Measurements from ENCODE around the gene TPRKB. TPM values are rescaled to one million over a fixed set of nuclear protein-coding genes. Genes with fewer than 3 reads are reported as not detected.
A peak's percentile ranks its signal among the peaks of the same experiment; 100 is the strongest.
"Not testable (repeated sequence)": the region's sequence is repeated elsewhere in the genome, so short reads cannot be mapped to it uniquely, and the experiment has no call there.

TPRKB gene
- total and polyA plus RNA-seq, 4 donors: 21.3 to 76.5 (median 40.9) TPM

DNA sequence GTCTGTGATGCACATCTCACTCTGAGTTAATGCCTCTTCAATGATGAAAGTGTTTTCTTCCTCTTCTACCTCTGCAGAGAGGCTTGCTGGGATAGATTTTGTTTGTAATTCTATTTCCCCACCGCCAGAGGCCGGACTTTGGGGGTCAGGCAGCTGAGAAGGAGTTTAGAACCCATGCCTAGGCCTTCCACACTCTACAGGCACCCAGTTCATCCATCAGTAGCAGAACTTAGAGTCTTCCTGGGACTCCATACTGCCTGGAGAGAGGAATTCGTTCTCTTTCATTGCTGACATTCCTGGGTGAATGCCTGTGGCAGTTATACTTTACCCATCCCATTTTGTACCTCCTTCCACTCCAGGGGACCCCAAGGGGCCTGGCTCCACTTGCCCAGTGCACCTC lies 9.1 kb downstream of the TPRKB start:
- no peak overlapping the region for H3K4me3 ChIP-seq (ENCODE audit: low read length in 2 of 2)
- DNase-seq (no peak), ATAC-seq (ENCODE audit: low FRiP score) (no peak)
- no peaks in the 10 kb centered on the region for H3K27me3 ChIP-seq (ENCODE audit: control insufficient read depth in 1 of 2, insufficient read depth in 2 of 2, low read length in 1 of 2)
- H3K9me3 ChIP-seq (ENCODE audit: control insufficient read depth, low read length): no peaks in the 10 kb centered on the region
- 48 to 62% methylated on average over 3 of the region's 3 CpGs for WGBS, 2 donors
- no peak overlapping the region for H3K27ac ChIP-seq (ENCODE audit: low read depth in 1 of 2, low read length in 2 of 2)
- peaks cover 0 to 2% of the 10 kb centered on the region in 2 donors for H3K36me3 ChIP-seq (ENCODE audit: control insufficient read depth in 1 of 2, insufficient read depth in 2 of 2, low read length in 1 of 2)
- no peaks in the 10 kb centered on the region for H3K4me1 ChIP-seq (ENCODE audit: control insufficient read depth in 1 of 2, insufficient read depth in 2 of 2, low read length in 2 of 2)
- intact Hi-C loops (cut with DNase I): no loop called here

DNA sequence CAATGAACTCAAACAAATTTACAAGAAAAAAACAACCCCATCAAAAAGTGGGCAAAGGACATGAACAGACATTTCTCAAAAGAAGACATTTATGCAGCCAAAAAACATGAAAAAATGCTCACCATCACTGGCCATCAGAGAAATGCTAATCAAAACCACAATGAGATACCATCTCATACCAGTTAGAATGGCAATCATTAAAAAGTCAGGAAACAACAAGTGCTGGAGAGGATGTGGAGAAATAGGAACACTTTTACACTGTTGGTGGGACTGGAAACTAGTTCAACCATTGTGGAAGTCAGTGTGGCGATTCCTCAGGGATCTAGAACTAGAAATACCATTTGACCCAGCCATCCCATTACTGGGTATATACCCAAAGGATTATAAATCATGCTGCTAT lies 10.5 kb downstream of the TPRKB start:
- DNase-seq; H3K27me3 ChIP-seq (ENCODE audit: control insufficient read depth in 1 of 2, insufficient read depth in 2 of 2, low read length in 1 of 2); intact Hi-C loops (cut with DNase I); ATAC-seq (ENCODE audit: low FRiP score); H3K9me3 ChIP-seq (ENCODE audit: control insufficient read depth, low read length); H3K4me1 ChIP-seq (ENCODE audit: control insufficient read depth in 1 of 2, insufficient read depth in 2 of 2, low read length in 2 of 2); H3K27ac ChIP-seq (ENCODE audit: low read depth in 1 of 2, low read length in 2 of 2); H3K36me3 ChIP-seq (ENCODE audit: control insufficient read depth in 1 of 2, insufficient read depth in 2 of 2, low read length in 1 of 2); H3K4me3 ChIP-seq (ENCODE audit: low read length in 2 of 2): not testable (repeated sequence)
- no CpG with 5 or more reads among the region's 1 CpG for WGBS, 2 donors

DNA sequence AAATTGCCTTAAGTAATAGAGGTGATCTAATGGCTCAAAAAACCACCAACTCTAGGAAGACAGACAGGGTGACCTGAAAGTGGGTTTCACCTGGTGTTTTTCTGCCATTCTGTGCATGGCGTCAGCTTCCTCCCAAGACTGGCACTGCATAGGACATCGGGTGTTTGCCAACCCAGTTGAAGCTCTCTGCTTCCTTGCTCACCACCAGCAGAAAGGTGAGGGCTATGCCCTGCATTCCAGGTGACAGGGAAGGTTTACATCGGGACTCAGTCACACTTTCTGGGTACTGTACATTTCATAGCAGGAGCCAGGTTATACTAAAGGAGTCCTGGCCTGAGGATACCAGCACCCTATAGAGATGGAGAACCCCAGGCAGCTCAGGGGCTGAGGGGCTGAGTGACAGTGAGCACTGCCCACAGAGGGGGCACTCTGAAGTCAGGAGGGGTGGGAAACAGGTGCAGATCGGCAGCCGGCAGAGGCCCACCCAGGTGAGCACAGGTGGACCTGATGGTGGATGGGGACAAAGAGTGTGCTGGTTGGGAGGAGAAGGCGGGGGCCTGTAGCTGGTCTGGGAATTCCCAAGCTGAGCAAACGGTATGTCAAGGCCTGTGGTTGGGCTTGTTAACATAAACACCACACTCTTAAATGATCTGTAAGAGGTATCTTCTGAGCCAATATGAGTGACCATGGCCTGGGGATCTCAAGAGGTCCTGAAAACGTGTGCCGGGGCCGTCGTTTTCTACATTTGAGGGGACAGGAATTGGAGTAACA lies 18.1 kb downstream of the TPRKB start:
- no peak for DNase-seq

DNA sequence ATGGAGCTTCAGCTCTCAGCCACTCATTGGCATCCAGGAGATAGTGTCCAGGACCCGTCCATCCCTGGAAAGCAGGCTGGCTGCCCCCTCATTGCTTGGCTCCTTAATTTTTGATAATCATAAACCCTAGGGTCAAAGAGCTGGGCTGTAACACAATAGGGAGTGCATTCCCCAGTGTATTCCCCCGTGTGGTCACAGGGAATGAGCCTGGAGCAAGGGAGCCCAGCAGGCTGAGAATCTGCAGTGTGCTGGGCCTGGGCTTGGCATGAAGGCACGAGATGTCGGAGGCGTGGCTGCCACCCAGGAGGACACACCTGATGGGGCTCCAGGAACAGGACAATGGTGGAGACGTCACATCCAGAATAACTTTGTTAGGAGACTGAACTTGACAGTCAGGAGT lies 18.7 kb downstream of the TPRKB start:
- DNase-seq (no peak), ATAC-seq (ENCODE audit: low FRiP score) (no peak)
- H3K9me3 ChIP-seq (ENCODE audit: control insufficient read depth, low read length): no peaks in the 10 kb centered on the region
- intact Hi-C loops (cut with DNase I): no loop called here
- no peaks in the 10 kb centered on the region for H3K36me3 ChIP-seq (ENCODE audit: control insufficient read depth in 1 of 2, insufficient read depth in 2 of 2, low read length in 1 of 2)
- H3K4me3 ChIP-seq (ENCODE audit: low read length in 2 of 2): no peak overlapping the region
- 76 to 78% methylated on average over 6 of the region's 6 CpGs for WGBS, 2 donors
- H3K27me3 ChIP-seq (ENCODE audit: control insufficient read depth in 1 of 2, insufficient read depth in 2 of 2, low read length in 1 of 2): no peaks in the 10 kb centered on the region
- H3K27ac ChIP-seq (ENCODE audit: low read depth in 1 of 2, low read length in 2 of 2): no peak overlapping the region
- peaks cover 0 to 2% of the 10 kb centered on the region in 2 donors for H3K4me1 ChIP-seq (ENCODE audit: control insufficient read depth in 1 of 2, insufficient read depth in 2 of 2, low read length in 2 of 2)

More for the DNA sequence above, 18.1 kb downstream of the TPRKB start:
- 78% methylated on average over 11 of the region's 11 CpGs for WGBS, 2 donors
- H3K4me3 ChIP-seq (ENCODE audit: low read length in 2 of 2): no peak overlapping the region
- intact Hi-C loops (cut with DNase I): no loop called here
- H3K27me3 ChIP-seq (ENCODE audit: control insufficient read depth in 1 of 2, insufficient read depth in 2 of 2, low read length in 1 of 2): no peaks in the 10 kb centered on the region
- no peaks in the 10 kb centered on the region for H3K9me3 ChIP-seq (ENCODE audit: control insufficient read depth, low read length)
- H3K4me1 ChIP-seq (ENCODE audit: control insufficient read depth in 1 of 2, insufficient read depth in 2 of 2, low read length in 2 of 2): peaks cover 0 to 2% of the 10 kb centered on the region in 2 donors
- ATAC-seq (ENCODE audit: low FRiP score): no peak
- no peaks in the 10 kb centered on the region for H3K36me3 ChIP-seq (ENCODE audit: control insufficient read depth in 1 of 2, insufficient read depth in 2 of 2, low read length in 1 of 2)
- no peak overlapping the region for H3K27ac ChIP-seq (ENCODE audit: low read depth in 1 of 2, low read length in 2 of 2)

DNA sequence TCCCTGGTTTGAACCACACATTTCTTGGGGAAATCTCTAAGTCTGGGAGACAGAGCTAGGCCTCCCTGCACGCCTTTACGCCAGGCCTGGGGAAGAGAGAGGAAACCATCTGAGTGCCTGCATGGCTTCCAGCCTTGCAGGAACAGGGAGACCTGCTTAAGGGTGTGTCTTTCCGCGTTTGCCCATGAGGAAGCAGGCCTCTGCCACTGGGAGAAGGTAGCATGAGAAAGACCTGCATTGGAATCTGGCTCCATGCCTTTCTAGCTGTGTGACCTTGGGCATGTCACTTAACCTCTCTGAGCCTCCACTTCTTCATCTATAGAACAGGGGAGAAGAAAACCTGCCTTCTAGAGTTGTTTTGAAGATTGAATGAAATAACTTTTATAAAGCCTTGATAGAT lies 19.4 kb downstream of the TPRKB start:
- H3K4me3 ChIP-seq (ENCODE audit: low read length in 2 of 2); H3K9me3 ChIP-seq (ENCODE audit: control insufficient read depth, low read length); H3K27me3 ChIP-seq (ENCODE audit: control insufficient read depth in 1 of 2, insufficient read depth in 2 of 2, low read length in 1 of 2); intact Hi-C loops (cut with DNase I); ATAC-seq (ENCODE audit: low FRiP score); H3K4me1 ChIP-seq (ENCODE audit: control insufficient read depth in 1 of 2, insufficient read depth in 2 of 2, low read length in 2 of 2); H3K27ac ChIP-seq (ENCODE audit: low read depth in 1 of 2, low read length in 2 of 2); DNase-seq; H3K36me3 ChIP-seq (ENCODE audit: control insufficient read depth in 1 of 2, insufficient read depth in 2 of 2, low read length in 1 of 2): not testable (repeated sequence)
- WGBS, 2 donors: 83 to 88% methylated on average over 4 of the region's 4 CpGs

DNA sequence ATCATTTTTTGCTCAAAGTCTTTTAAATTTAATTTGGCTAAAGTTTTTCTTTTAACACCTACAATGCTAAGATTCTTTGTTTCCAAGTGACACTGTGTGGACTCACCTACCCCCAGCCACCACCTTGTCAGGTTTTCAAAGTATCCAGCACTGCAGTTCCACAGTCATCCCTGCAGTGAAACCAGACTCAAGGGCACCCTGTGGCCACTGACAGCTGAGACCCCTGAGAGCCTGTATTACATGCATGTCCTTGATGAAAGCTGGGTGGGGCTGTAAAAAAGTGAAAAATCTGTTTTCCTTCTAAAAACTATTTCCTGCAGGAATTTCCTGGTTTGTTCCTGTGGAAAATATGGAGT lies 19.9 kb downstream of the TPRKB start:
- intact Hi-C loops (cut with DNase I): no loop called here
- Histone ChIP-seq H3K4me1 (ENCODE audit: control insufficient read depth in 1 of 2, insufficient read depth in 2 of 2, low read length in 2 of 2) (peaks cover 0 to 2% of the 10 kb centered on the region in 2 donors), H3K27me3 (ENCODE audit: control insufficient read depth in 1 of 2, insufficient read depth in 2 of 2, low read length in 1 of 2) (no peaks in the 10 kb centered on the region), H3K36me3 (ENCODE audit: control insufficient read depth in 1 of 2, insufficient read depth in 2 of 2, low read length in 1 of 2) (no peaks in the 10 kb centered on the region), H3K27ac (ENCODE audit: low read depth in 1 of 2, low read length in 2 of 2) (peak overlapping the region in 1 of 2 donors; percentile 12), H3K9me3 (ENCODE audit: control insufficient read depth, low read length) (no peaks in the 10 kb centered on the region), H3K4me3 (ENCODE audit: low read length in 2 of 2) (no peak overlapping the region)
- DNase-seq: no peak
- no peak for ATAC-seq (ENCODE audit: low FRiP score)

DNA sequence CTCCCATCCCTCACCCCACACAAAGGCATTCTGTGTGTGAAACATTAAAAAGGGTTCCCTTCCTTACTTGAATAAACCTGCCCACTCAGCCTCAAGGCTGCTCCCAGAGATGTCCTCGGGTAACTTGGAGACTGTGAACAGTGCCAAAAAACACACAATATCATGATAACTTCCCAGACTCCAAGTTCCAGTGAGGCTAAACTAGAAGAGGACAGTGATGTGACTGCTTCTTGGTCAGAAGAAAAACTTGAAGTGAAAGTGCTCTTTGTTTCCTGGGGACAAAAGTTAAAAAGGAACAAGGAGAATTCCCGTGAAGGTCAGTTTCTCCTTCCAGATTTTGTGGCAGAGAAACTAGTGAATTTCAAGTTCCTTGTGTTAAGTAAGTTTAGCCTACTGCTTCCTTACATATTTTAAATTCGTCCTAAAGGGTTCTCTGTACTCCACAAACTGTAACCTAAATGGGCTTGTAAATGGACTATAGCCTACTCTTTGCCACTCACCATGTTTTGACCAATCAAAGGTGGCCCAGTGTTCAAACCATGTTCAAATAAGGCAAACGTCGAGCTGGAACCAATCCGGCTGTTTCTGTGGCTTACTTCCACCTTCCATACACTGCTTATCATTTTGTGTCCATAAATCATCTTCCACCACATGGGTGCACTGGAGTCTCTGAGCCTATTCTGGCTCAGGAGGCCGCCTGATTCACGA lies 20.4 kb downstream of the TPRKB start:
- no peaks in the 10 kb centered on the region for H3K36me3 ChIP-seq (ENCODE audit: control insufficient read depth in 1 of 2, insufficient read depth in 2 of 2, low read length in 1 of 2)
- WGBS, 2 donors: 2% methylated on average over 8 of the region's 8 CpGs
- DNase-seq (peak in 1 of 2 donors; percentile 67), ATAC-seq (ENCODE audit: low FRiP score) (peak; percentile 83)
- H3K27ac ChIP-seq (ENCODE audit: low read depth in 1 of 2, low read length in 2 of 2): peak overlapping the region; percentile 67 to 80
- peak overlapping the region; percentile 34 to 80 for H3K4me3 ChIP-seq (ENCODE audit: low read length in 2 of 2)
- no peaks in the 10 kb centered on the region for H3K27me3 ChIP-seq (ENCODE audit: control insufficient read depth in 1 of 2, insufficient read depth in 2 of 2, low read length in 1 of 2)
- intact Hi-C loops (cut with DNase I): no loop called here
- H3K4me1 ChIP-seq (ENCODE audit: control insufficient read depth in 1 of 2, insufficient read depth in 2 of 2, low read length in 2 of 2): peaks cover 0 to 2% of the 10 kb centered on the region in 2 donors
- no peaks in the 10 kb centered on the region for H3K9me3 ChIP-seq (ENCODE audit: control insufficient read depth, low read length)

DNA sequence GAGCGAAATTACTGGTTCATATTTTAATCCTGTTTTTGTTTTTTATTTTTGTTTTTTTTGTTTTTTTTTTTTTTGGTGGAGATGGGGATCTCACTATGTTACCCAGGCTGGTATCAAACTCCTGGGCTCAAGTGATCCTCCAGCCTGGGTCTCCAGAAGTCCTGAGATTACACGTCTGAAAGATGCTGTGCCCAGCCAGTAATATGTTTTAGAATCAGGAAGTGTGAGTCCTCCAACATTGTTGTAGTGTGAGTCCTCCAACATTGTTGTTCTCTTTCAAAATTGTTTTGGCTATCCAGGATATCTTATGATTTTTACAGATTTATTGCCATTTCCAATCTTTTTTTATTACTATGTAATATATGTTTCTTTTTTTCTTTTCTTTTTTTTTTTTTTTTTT lies 23.1 kb downstream of the TPRKB start:
- Histone ChIP-seq H3K9me3 (ENCODE audit: control insufficient read depth, low read length) (no peaks in the 10 kb centered on the region), H3K27me3 (ENCODE audit: control insufficient read depth in 1 of 2, insufficient read depth in 2 of 2, low read length in 1 of 2) (no peaks in the 10 kb centered on the region), H3K4me3 (ENCODE audit: low read length in 2 of 2) (no peak overlapping the region), H3K4me1 (ENCODE audit: control insufficient read depth in 1 of 2, insufficient read depth in 2 of 2, low read length in 2 of 2) (peaks cover 0 to 2% of the 10 kb centered on the region in 2 donors), H3K27ac (ENCODE audit: low read depth in 1 of 2, low read length in 2 of 2) (no peak overlapping the region), H3K36me3 (ENCODE audit: control insufficient read depth in 1 of 2, insufficient read depth in 2 of 2, low read length in 1 of 2) (no peaks in the 10 kb centered on the region)
- intact Hi-C loops (cut with DNase I): no loop called here
- DNase-seq (no peak), ATAC-seq (ENCODE audit: low FRiP score) (no peak)
- 82% methylated on average over 2 of the region's 2 CpGs for WGBS, 2 donors

DNA sequence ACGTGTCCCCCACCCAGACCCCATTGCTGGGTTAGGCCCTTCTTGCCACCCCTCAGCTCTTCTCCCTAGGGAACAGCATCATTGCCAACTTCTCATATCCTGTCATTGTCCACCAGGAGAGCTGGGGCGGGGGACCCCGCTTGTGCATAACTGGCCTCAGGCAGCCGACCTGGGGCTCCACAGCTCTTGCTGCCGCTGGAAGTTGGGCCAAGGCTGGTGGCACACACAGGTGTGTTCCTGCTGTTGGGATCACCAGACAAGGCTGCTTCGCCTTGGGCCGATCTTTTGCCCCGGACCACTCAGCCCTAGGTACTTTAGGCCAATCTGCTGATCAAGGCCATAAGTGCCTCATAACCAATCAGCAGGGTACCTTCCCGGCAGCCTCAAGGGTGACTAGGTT lies 28.6 kb downstream of the TPRKB start:
- WGBS, 2 donors: 93 to 95% methylated on average over 9 of the region's 9 CpGs
- H3K27me3 ChIP-seq (ENCODE audit: control insufficient read depth in 1 of 2, insufficient read depth in 2 of 2, low read length in 1 of 2): no peaks in the 10 kb centered on the region

More for the DNA sequence above, 28.6 kb downstream of the TPRKB start:
- no peak overlapping the region for H3K27ac ChIP-seq (ENCODE audit: low read depth in 1 of 2, low read length in 2 of 2)
- no peak overlapping the region for H3K4me3 ChIP-seq (ENCODE audit: low read length in 2 of 2)
- H3K9me3 ChIP-seq (ENCODE audit: control insufficient read depth, low read length): no peaks in the 10 kb centered on the region
- H3K36me3 ChIP-seq (ENCODE audit: control insufficient read depth in 1 of 2, insufficient read depth in 2 of 2, low read length in 1 of 2): no peaks in the 10 kb centered on the region
- no peaks in the 10 kb centered on the region for H3K4me1 ChIP-seq (ENCODE audit: control insufficient read depth in 1 of 2, insufficient read depth in 2 of 2, low read length in 2 of 2)
- DNase-seq (no peak), ATAC-seq (ENCODE audit: low FRiP score) (no peak)
- intact Hi-C loops (cut with DNase I): no loop called here

Data from aorta (tissue), 5 donors.